Stimulated activated CD4-positive, alpha-beta T cell treated with anti-CD3 and anti-CD28 coated beads, Interleukin-15, amount 100 ng/mL, for 24 hours (primary cell): ENCODE data around the gene ATE1.
"Not testable (repeated sequence)": the region's sequence is repeated elsewhere in the genome, so short reads cannot be mapped to it uniquely, and the experiment has no call there.

Experiments
- DNase-seq: peaks from one replicate; pipeline ENCODE4 v3.0.0-alpha.2; 2020

ATE1 gene

DNA sequence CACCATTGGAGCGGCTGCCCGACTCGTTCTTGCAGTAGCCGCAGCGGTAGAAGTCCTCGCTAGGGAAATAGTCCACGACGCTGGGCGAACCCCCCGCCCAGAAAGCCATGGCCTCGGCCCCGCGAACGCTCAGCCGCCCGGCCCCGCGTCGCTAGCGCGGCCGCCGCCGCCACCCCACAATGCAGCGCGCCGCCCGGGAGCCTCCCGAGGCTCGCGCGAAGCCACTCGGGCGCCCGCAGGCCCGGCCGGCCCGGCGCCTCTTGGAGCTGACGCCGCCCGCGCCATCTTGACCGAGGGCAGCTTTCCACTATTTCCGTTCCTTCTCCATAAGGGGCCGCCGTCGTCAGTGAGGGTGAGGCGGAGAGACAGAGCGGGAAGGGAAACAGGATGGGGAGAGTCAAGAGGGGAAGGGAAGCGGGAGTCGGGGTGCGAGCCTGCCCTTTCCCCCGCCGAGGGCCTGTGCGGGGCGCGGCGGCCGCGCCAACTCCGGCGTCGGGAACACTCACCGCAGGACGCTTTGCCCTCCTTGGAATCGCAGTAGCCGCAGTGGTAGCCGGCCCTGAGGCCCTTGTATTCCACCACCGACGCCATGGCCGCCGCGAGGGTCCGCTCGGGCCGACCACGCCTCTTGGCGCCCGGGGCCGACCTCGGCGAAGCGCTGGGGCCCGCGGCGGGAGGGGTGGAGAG, at the start of gene ATE1:
Gene ATE1 (minus strand): TSS at position 191 of the 687 bp plus-strand sequence. CDS start 82 bp downstream, at position 109.
- peak; percentile 87 for DNase-seq

DNA sequence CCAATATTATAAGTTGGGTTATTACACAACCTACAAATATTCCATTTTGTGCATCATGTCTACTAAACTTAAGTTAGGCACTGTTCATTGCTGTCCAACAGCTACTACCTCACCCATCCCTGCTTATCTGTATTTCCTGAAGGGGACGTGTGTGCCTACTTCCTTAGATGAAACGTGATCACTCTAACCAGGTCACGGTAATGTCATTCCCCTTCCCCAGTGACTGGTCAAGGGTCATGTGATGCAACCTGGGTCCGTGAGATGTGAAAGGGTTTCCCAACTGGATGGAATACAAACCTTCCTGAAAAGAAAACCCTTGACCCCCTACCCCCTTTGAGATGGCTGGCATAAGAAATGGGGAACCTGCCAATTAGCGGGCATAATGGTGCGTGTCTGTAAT, 48.8 kb upstream of the ATE1 start:
- DNase-seq: no peak

DNA sequence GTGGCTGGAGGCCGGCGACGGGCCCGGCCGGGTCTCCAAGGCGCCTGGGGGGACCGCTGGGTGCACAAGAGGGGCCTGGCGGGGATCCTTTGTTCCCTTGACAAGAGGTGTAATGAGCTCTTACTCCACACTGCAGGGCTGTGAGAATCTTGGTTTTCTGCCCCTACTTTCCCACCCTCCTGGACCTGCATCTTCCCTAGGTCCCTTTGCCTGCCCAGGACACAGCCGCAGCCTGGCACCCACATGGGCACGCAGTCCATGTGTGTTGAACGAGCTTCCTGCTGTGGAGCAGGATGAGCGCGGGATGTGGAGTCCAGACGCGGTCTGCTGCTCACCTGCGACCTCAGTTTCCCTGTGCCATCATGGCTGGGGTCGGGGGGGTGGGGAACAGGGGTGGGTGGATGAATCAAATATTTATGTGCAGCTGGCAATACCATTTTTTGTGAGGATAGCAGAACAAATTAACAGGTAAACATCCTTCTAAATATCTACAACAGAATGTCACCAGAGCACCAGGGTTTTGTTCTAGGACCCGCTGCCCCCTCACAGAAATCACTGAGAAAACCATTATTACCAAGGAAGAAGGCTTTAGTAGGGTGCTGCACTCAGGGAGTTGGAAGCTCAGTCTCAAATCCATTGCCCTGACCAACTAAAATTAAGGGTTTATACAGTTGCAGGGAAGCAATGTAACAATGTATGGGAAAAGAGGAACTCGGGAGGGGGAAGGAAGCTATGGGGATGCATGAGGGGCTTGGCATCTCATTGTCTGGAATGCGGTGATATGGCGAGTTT, 47.7 kb upstream of the ATE1 start:
- DNase-seq: no peak

DNA sequence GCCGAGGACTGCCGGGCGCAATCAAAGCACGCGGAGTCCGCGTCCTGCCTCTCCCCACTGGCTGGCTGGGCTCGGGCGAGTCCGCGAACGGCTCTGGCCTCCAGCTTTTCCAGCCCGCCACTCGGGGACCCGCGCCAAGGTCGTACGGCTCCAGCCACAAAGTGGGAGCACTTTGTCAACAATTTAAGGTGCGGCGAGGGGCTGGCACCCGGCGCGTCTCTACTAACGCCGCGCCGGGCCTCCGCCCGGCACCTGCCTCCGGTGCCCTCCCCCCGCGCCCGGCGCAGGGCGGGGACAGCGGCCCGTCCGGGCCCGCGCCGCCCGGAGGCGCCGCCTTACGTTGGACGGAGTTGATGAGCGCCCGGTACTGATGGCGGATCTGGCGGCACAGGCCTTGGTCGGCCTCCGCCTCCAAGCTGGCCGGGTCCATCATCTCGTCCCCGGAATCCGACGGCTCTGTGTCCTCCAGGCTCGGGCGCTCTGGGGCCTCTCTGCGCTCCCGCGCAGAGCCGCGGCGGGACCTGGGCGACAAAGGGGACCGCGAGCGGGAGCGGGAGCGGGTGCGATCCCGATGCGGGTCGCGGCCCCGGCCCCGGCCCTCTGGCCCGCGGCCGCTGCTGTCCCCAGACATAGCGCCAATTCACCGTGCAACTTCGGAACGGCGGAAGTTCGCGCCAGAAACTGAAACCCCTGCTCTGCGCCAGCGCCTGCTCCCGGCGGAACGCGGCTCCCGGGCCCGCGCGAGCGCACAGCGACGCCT, 46.9 kb upstream of the ATE1 start, which contains the start of gene NSMCE4A:
Gene NSMCE4A (minus strand): TSS at position 683 of the 760 bp plus-strand sequence. CDS start 52 bp downstream, at position 631.
- peak; percentile 86 for DNase-seq

DNA sequence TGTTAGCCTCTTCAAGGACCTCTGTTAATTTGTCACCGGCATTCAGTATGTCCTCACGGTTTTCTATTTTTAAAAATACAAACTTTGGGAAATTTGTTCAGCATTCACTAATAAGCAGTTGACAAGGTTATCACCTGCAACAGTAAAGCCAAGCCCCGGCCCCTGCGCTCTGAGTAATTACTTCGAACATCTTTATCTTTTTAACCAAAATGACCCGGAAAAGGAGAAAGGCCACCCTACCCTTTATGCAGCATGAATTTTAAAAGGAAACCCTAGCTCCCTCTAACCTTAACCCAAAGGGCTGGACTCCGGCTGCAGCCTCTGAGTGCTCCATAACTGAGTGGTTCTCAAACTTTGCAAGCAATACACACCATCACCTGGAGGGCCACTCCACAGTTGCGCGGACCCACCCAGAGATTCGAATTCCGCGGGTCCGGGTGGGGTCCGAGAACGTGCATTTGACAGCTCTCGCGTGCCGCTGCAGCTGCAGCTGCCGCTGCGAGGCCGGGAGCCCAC, 46.2 kb upstream of the ATE1 start:
- DNase-seq: no peak

DNA sequence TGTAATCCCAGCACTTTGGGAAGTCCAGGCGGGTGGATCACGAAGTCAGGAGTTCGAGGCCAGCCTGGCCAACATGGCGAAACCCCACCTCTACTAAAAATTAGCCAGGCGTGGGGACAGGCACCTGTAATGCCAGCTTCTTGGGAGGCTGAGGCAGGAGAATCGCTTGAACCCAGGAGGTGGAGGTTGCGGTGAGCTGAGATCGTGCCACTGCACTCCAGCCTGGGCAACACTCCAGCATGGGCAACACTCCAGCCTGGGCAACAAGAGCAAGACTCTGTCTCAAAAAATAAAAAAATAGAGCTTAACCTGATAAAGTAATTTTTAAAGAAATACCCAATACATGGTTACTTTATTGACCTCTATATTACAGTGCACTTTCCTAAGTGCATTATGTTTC, 41.3 kb upstream of the ATE1 start:
- not testable (repeated sequence) for DNase-seq

DNA sequence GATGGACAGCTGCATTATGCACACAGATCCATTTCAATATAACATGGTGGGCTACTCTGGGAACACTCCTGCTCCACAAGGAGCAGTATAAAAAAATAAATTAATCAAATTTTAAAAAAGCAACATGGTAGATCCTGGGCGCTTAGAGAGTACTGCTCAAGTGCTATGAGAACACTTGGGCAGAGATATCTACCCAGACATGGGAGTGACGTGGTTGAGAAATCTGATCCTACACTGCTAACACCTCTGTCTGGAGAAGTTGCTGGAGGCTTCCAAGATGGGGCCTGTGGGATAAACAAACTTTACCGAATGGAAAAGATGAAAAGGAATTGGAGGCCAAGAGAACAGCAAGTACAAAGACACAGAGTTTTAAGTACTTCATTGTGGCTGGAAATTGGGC, 38.2 kb upstream of the ATE1 start:
- DNase-seq: no peak

DNA sequence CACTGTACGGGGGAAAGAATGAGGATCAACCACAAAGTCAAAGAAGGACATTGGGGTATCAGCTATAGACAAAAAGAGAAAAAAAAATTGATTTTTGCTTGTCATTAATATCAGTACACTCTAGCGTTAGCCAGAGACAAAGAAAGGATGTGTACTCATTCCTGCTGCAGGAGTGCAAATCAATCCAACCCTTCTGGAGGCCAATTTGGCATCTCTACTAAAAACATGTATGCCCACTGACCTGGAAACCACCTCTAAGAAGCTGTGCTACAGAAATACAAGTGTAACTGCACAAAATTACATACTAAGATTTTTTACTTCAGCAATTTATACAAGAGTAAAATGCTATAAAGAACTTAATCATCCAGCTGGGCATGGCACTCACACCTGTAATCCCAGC, 33.6 kb upstream of the ATE1 start:
- DNase-seq: no peak

DNA sequence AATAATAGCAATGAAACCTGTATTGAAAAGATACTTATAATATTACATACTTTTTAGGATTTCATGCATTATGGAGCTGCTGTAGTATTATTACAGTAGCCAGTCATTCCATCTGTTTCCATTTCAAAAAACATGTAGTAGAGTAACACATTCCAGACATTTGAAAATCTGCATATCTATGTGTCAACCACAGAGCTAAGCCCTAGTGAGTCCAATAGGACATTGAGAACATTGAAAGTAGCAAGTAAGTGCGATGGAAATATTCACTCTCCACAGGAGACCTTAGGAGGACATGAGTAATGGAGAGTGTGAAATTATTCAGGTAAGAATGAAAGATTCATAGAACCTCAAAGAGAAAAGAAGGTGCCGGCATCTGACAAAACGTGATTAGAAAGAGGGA, 31.8 kb upstream of the ATE1 start:
- no peak for DNase-seq

DNA sequence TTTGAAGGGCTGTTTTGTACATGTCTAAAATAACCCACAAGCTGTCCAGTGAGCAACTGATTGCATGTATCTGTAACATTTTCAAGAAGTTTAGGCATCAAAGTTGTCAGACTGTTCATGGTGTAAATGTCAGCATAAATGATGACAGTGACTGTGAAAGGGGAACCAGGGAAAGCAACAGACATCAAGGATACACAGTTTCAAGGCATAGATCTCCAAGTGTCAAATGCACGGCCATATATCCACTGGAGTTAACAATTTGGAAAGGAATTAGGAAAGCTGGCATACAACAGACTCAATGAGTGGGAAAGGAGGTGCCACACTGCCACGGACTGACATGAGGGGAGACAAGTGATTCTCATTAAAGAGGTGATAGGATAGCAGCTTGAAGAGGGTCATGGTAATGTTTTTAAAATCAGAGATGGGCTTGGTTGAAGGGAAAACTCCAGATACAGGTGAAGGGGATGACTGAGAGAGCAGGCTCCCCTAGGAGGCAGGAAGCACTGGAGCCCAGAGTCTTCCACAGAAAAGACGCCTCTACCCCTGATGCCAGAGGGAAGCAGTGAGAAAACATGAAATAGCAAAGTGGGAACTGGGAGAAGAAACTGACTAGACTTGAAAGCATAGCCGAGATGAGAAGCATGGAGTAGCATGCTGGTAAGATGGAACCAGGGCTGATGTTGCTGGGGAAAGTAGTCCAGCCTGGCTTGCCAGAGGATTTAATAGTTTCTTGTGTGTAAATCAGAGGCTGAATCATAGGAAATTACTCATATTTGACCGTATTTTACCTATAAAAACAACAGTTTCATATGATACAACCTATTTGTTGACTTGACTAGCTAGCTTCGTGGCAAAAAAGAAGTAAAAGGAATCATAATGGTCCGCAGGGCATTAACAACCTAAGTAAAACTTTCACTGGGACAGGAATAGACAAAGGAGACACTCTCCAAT, 28.6 kb upstream of the ATE1 start:
- no peak for DNase-seq

DNA sequence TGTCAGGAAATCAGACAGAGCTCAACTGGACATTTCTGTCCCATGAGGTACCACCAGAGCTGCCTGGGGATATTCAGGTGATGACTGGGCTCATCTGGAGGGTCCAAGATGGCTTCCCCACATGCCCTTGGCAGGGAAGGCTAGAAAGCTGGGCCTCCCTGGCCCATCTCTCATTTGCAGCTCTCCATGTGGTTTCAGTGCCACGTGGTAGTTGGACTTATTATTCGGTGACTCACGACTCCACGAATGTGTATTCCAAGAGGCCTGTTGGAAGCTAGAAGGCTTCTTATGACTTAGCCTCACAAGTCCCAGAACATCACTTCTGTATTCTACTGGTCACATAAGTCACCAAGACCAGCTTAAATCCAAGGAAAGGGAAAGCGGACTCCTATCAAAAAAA, 24.4 kb upstream of the ATE1 start:
- no peak for DNase-seq

DNA sequence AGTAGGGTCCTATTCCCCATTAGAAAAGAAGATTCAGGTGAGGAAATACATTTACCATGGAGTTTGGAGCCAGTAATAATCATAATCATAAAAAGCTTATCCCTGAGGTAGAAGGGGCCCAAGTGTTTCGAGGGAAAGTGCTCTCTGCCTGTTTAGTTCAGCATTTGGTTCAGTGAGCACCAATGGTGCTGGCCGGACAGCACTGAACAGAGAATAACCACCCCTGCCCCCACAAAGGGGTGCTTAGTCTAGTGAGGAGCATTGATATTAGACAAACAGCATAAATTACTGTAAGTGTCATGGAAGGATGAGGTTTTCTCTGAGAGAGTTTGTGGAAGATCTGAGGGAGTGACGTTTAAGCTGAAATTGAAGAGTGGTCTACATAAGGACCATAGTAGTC, 21.6 kb upstream of the ATE1 start:
- DNase-seq: no peak

DNA sequence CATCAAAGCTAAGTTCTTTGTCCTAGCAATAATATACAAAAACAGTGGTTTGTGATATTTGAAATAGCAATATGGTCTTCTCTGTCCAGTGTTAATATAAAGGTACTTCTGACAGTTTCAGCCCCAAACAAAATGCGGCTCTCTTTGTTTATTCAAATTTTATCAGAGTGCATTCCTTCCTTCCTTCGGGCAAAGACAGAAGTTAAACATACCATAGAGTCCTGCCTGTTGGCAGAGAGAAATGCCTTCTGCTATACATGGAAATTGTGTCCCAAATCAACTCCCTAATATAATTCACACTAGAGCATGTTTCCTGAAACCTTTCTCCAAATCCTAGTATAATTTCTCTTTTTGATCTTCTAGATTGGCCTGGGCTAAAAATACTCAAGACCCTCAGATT, 21.2 kb upstream of the ATE1 start:
- DNase-seq: no peak

DNA sequence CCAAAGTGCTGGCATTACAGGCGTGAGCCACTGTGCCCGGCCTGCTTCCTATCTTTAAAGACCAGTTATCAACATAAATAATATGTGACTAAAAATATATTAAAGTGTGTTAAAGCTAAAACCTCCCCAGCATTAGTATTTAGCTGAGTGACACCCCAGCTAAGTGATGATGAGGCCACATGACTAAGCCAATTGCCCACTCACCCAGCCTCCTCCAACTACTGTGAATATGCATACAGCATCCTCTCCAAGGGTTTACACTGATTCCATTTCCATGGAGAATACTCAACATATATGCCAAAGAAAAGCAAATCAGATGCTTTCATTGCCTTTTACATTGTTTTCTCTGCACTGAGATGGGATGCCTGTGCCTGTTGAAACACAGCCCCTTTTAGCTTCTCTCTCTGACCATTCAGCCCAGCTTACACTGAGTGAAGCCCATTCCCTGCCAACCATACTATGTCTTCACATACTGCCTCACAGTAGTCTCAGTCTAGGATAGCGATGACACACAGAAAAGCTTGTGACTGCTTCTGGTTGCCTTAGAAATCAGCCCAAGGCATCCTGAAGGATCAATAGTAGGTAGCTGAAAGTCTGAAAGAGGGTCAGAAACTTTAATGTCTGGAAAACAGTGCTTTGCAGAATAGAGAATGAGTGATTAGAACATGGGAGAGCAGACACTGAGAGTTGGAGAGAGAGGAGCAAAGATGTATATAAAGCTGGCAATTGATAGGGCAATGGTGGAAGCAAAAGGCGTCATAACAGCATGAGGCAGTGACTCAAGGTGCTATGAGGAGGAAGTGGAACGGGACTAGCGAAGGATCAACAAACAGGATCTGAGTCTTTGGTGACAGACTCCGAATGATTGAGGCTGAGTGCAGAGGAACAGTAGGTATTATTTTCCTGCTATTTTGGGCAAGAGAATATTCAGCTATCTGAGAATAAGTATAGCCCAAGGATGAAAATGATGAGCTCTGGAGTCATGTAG, 19.8 kb upstream of the ATE1 start:
- DNase-seq: no peak

DNA sequence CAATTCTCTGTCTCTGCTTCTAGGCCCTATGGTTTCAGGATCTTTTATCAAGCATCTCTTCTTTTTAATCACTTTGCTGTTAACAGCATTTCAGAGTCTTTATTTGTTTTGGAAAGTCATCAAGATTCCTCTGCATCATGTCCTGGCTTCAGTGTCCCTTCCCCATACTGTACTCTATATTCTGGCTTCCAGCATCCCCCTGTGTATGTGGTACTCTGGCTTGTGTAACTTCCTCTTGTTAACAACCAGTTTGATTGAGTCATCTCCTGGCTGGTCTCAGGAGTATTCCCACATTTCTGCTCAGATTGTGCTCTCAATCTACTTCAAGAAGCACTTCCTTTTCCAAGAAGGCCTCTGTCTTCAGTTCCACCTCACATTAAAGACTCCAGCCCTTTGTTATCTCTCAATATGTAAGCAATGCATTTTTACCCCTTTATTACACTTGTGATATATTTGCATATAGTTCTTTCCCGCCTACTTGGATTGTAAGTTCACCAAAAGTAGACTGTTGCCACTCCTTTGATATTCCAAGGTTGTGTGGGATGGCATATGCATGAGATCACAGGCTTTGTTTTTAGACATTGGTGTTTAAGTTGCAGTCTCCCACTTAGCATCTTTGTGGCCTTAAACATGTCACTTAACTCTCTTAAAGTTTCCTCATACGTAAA, 15.1 kb upstream of the ATE1 start:
- DNase-seq: no peak

DNA sequence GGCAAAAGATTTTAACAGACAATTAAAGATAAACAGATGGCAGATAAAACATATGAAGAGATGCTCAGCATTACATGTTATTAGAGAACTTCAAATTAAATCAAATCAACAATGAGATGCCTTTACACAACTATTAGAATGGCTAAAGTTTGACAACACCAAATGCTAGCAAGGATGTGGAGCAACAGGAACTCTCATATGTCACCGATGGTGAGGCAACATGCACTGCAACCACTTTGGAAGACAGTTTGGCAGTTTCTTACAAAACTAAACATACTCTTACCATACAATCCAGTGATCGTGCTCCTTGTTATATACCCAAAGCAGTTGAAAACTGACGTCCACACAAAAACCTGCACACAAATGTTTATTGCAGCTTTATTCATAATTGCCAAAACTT, 13.7 kb upstream of the ATE1 start:
- DNase-seq: no peak

DNA sequence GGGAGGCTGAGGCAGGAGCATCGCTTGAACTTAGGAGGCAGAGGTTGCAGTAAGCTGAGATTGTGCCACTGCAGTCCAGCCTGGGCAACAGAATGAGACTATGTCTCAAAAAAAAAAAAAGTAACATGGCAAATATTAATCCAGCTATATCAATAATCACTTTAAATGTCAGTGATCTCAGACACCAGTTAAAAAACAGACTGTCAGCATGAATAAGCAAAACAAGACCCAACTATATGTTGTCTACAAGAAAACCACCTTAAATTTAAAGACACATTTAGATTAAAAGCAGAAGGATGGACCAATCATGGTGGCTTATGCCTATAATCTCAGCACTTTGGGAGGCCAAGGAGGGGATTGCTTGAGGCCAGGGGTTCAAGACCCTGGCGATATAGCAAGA, 8.5 kb upstream of the ATE1 start:
- no peak for DNase-seq

DNA sequence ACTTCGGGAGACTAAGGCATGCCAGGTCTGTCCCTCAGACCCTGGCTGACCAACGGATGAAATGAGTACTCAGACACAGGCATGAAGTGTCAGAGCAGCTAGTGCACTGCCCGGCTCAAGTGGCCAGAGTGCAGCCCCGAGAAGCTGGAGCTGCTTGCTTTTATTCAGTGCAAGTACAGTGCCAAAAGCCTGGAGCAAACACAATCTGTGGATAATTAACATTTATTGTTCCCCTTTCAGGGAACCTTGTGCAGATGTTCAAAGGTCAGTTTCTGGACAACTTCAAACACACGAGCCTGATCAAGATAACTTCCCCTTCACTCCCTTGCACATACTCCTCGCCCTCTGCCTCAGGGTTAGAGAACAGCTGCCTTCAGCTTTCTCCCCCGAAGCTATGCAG, 7.9 kb upstream of the ATE1 start:
- no peak for DNase-seq

DNA sequence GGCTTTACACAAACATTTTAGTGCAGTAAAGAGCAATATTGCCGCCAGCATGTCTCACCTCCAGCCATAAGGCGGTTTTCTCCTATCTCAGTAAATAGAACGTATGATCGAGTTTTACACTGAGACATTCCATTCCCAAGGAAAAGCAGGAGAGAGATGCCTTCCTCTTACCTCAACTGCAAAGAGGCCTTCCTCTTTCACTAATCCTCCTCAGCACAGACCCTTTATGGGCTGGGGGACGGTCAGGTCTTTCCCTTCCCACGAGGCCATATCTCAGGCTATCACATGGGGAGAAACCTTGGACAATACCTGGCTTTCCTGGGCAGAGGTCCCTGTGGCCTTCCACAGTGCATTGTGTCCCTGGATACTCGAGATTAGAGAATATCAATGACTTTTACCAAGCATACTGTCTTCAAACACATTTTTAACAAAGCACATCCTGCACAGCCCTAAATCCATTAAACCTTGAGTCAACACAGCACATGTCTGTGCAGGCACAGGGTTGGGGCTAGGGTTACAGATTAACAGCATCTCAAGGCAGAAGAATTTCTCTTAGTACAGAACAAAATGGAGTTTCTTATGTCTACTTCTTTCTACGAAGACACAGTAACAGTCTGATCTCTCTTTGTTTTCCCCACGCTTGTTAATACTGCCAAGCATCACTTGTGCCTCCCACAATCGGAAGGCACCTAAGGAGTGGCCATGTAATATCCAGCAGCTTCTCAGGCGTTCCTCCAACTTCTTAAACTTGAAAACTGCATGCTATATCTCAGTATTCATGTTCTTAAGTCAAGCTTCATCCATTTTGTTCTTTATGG, 2.6 kb upstream of the ATE1 start:
- not testable (repeated sequence) for DNase-seq
